ENCODE measurements around the gene TTLL7. TPM values are rescaled to one million over a fixed set of nuclear protein-coding genes. Genes with fewer than 3 reads are reported as not detected.
"Not testable (repeated sequence)": the region's sequence is repeated elsewhere in the genome, so short reads cannot be mapped to it uniquely, and the experiment has no call there.

TTLL7 gene
- total RNA-seq, 2 donors from 2014 or later, result 2.5 to 21.3 TPM

DNA sequence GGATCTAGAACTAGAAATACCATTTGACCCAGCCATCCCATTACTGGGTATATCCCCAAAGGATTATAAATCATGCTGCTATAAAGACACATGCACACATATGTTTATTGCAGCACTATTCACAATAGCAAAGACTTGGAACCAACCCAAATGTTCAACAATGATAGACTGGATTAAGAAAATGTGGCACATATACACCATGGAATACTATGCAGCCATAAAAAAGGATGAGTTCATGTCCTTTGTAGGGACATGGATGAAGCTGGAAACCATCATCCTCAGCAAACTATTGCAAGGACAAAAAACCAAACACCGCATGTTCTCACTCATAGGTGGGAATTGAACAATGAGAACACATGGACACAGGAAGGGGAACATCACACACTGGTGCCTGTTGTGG is 82.8 kb downstream of the TTLL7 start:
- not testable (repeated sequence) for DNase-seq (ENCODE audit: low spot score); H3K36me3 Mint-ChIP-seq; H3K4me3 Mint-ChIP-seq; H3K27ac Mint-ChIP-seq; ATAC-seq; H3K4me1 Mint-ChIP-seq (ENCODE audit: low read depth in 2 of 2); H3K9me3 Mint-ChIP-seq
- H3K27me3 Mint-ChIP-seq, result peaks cover 13 to 15% of the 10 kb centered on the region in 2 donors

DNA sequence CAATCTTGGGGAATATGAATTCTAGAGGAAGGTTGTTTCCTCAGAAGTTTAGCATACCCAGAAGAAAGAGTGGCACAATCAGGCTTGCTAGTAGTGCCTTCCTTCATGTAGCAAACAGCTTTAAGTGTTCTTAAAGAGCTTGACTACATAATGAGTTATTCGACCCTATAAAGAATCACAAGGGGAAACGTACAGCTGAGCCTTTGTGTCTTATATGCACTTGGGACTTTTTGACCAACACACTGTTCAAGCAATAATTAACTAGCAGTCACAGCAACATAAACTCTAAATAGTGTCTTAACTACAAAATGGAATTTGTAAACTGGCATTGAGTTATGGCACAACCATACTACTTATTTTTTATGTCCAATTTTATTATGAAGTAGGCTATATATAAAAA is 86.1 kb downstream of the TTLL7 start:
- ATAC-seq (no peak), DNase-seq (ENCODE audit: low spot score) (no peak)
- peaks cover 14 to 22% of the 10 kb centered on the region in 2 donors for H3K27me3 Mint-ChIP-seq
- H3K27ac Mint-ChIP-seq, result no peak overlapping the region
- H3K36me3 Mint-ChIP-seq, result peaks cover 4% of the 10 kb centered on the region
- H3K4me3 Mint-ChIP-seq, result no peak overlapping the region
- H3K9me3 Mint-ChIP-seq, result no peaks in the 10 kb centered on the region
- H3K4me1 Mint-ChIP-seq (ENCODE audit: low read depth in 2 of 2), result no peaks in the 10 kb centered on the region

DNA sequence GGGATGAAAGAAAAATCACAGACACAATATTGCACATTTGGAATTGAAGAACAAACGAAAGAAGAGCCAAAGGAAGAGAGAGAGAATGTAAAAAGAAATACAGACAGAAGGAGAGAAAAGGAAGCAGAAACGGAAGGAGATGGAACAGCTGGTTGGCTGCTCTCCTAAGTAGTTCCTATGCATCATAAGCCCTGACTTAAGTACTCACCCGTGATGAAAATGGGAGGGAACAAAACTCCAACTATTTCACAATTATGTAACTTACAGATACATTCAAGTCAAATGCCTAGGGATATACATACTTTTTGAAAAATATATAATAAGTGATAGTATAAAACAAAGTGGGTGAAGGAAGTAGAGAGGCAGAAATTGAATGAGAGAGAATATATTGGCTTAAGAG is 88.5 kb downstream of the TTLL7 start:
- Mint-ChIP-seq H3K27ac (no peak overlapping the region), H3K9me3 (no peaks in the 10 kb centered on the region), H3K4me1 (ENCODE audit: low read depth in 2 of 2) (no peaks in the 10 kb centered on the region), H3K27me3 (peaks cover 18 to 22% of the 10 kb centered on the region in 2 donors), H3K4me3 (no peak overlapping the region), H3K36me3 (peaks cover 4% of the 10 kb centered on the region)
- DNase-seq (ENCODE audit: low spot score) (no peak), ATAC-seq (no peak)

GRCh38 chr1:83909687-83910086 is 89.2 kb downstream of the TTLL7 start:
- Mint-ChIP-seq H3K4me3 (no peak overlapping the region), H3K36me3 (no peaks in the 10 kb centered on the region), H3K9me3 (no peaks in the 10 kb centered on the region), H3K27me3 (peaks cover 17% of the 10 kb centered on the region in 2 donors), H3K4me1 (ENCODE audit: low read depth in 2 of 2) (no peaks in the 10 kb centered on the region), H3K27ac (no peak overlapping the region)
- DNase-seq (ENCODE audit: low spot score) (no peak), ATAC-seq (no peak)

- DNase-seq (ENCODE audit: low spot score) (no peak), ATAC-seq (no peak)
- Mint-ChIP-seq H3K9me3 (no peaks in the 10 kb centered on the region), H3K36me3 (no peaks in the 10 kb centered on the region), H3K4me3 (no peak overlapping the region), H3K27ac (no peak overlapping the region), H3K4me1 (ENCODE audit: low read depth in 2 of 2) (no peaks in the 10 kb centered on the region), H3K27me3 (peaks cover 13 to 17% of the 10 kb centered on the region in 2 donors)
Observed at GRCh38 chr1:83905315-83905907, 93.5 kb downstream of the TTLL7 start.

DNA sequence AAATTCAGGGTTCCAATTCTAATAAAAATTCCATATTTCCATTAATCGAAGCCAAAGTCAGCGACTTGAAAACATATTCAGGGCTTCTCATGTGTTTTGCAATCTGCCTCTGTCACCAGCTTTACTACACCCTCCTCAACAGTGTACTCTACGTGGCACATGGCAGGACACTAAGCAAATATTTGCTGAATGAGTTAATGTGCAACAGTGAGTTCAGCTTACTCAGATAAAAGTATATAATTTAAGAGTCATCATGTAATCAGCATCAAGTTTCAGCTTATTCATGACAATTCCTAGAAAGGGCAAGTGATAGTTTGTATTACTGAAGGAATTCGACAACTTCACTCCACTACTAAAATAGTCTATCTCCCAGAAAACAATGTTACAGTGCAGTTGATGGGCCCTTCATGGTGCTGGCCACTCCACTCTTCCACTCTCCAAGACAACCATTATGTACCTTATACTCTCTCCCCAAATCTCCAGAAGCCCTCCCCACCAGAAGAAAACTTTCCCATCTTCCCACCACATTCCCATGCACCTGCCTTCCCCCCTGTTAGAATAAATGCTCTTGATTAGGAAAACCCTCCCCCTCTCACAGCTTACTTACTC is 97.3 kb downstream of the TTLL7 start:
- Mint-ChIP-seq H3K4me3 (no peak overlapping the region), H3K27me3 (peaks cover 7 to 12% of the 10 kb centered on the region in 2 donors), H3K27ac (no peak overlapping the region), H3K9me3 (no peaks in the 10 kb centered on the region), H3K36me3 (no peaks in the 10 kb centered on the region), H3K4me1 (ENCODE audit: low read depth in 2 of 2) (no peaks in the 10 kb centered on the region)
- DNase-seq (ENCODE audit: low spot score) (no peak), ATAC-seq (no peak)

GRCh38 chr1:83900524-83900923 is 98.4 kb downstream of the TTLL7 start:
- Mint-ChIP-seq H3K27ac (no peak overlapping the region), H3K9me3 (no peaks in the 10 kb centered on the region), H3K4me1 (ENCODE audit: low read depth in 2 of 2) (no peaks in the 10 kb centered on the region), H3K4me3 (no peak overlapping the region), H3K27me3 (peaks cover 11 to 24% of the 10 kb centered on the region in 2 donors), H3K36me3 (no peaks in the 10 kb centered on the region)
- ATAC-seq (no peak), DNase-seq (ENCODE audit: low spot score) (no peak)

- DNase-seq (ENCODE audit: low spot score) (no peak), ATAC-seq (no peak)
- Mint-ChIP-seq H3K27ac (no peak overlapping the region), H3K4me1 (ENCODE audit: low read depth in 2 of 2) (no peaks in the 10 kb centered on the region), H3K27me3 (peaks cover 12 to 26% of the 10 kb centered on the region in 2 donors), H3K4me3 (no peak overlapping the region), H3K9me3 (no peaks in the 10 kb centered on the region), H3K36me3 (no peaks in the 10 kb centered on the region)
Observed at GRCh38 chr1:83897516-83897915, 101.4 kb downstream of the TTLL7 start.

GRCh38 chr1:83896299-83896698 is 102.6 kb downstream of the TTLL7 start:
- Mint-ChIP-seq H3K27me3 (peaks cover 5 to 17% of the 10 kb centered on the region in 2 donors), H3K4me3 (no peak overlapping the region), H3K9me3 (no peaks in the 10 kb centered on the region), H3K36me3 (no peaks in the 10 kb centered on the region), H3K27ac (no peak overlapping the region), H3K4me1 (ENCODE audit: low read depth in 2 of 2) (no peaks in the 10 kb centered on the region)
- no peak for ATAC-seq
- DNase-seq (ENCODE audit: low spot score), result no peak

GRCh38 chr1:83889707-83890106 is 109.2 kb downstream of the TTLL7 start:
- no peaks in the 10 kb centered on the region for H3K9me3 Mint-ChIP-seq
- H3K27ac Mint-ChIP-seq, result no peak overlapping the region
- H3K27me3 Mint-ChIP-seq, result peaks cover 9 to 16% of the 10 kb centered on the region in 2 donors
- H3K36me3 Mint-ChIP-seq, result peaks cover 7% of the 10 kb centered on the region
- no peaks in the 10 kb centered on the region for H3K4me1 Mint-ChIP-seq (ENCODE audit: low read depth in 2 of 2)
- no peak for DNase-seq (ENCODE audit: low spot score)
- no peak for ATAC-seq
- H3K4me3 Mint-ChIP-seq, result no peak overlapping the region

- no peaks in the 10 kb centered on the region for H3K9me3 Mint-ChIP-seq
- no peak overlapping the region for H3K4me3 Mint-ChIP-seq
- peaks cover 9 to 16% of the 10 kb centered on the region in 2 donors for H3K27me3 Mint-ChIP-seq
- no peak for ATAC-seq
- H3K27ac Mint-ChIP-seq, result no peak overlapping the region
- peaks cover 7% of the 10 kb centered on the region for H3K36me3 Mint-ChIP-seq
- H3K4me1 Mint-ChIP-seq (ENCODE audit: low read depth in 2 of 2), result no peaks in the 10 kb centered on the region
- DNase-seq (ENCODE audit: low spot score), result no peak
Observed at GRCh38 chr1:83887483-83887882, 111.4 kb downstream of the TTLL7 start.

- ATAC-seq, result no peak
Observed at GRCh38 chr1:83883979-83884378, 115.0 kb downstream of the TTLL7 start.

GRCh38 chr1:83882906-83883305 is 116.0 kb downstream of the TTLL7 start:
- no peak overlapping the region for H3K27ac Mint-ChIP-seq
- H3K27me3 Mint-ChIP-seq, result peaks cover 4 to 12% of the 10 kb centered on the region in 2 donors
- H3K4me3 Mint-ChIP-seq, result no peak overlapping the region
- no peak for DNase-seq (ENCODE audit: low spot score)
- H3K9me3 Mint-ChIP-seq, result no peaks in the 10 kb centered on the region
- no peaks in the 10 kb centered on the region for H3K36me3 Mint-ChIP-seq
- H3K4me1 Mint-ChIP-seq (ENCODE audit: low read depth in 2 of 2), result no peaks in the 10 kb centered on the region
- ATAC-seq, result no peak

More at GRCh38 chr1:83883979-83884378, 115.0 kb downstream of the TTLL7 start:
- H3K36me3 Mint-ChIP-seq, result peaks cover 7% of the 10 kb centered on the region
- no peaks in the 10 kb centered on the region for H3K9me3 Mint-ChIP-seq
- H3K4me3 Mint-ChIP-seq, result no peak overlapping the region
- peaks cover 9 to 21% of the 10 kb centered on the region in 2 donors for H3K27me3 Mint-ChIP-seq
- DNase-seq (ENCODE audit: low spot score), result no peak
- H3K27ac Mint-ChIP-seq, result no peak overlapping the region
- no peaks in the 10 kb centered on the region for H3K4me1 Mint-ChIP-seq (ENCODE audit: low read depth in 2 of 2)

- no peak for DNase-seq (ENCODE audit: low spot score)
- H3K27ac Mint-ChIP-seq, result no peak overlapping the region
- no peak overlapping the region for H3K4me3 Mint-ChIP-seq
- peaks cover 2 to 7% of the 10 kb centered on the region in 2 donors for H3K27me3 Mint-ChIP-seq
- no peak for ATAC-seq
- no peaks in the 10 kb centered on the region for H3K36me3 Mint-ChIP-seq
- H3K9me3 Mint-ChIP-seq, result no peaks in the 10 kb centered on the region
- H3K4me1 Mint-ChIP-seq (ENCODE audit: low read depth in 2 of 2), result no peaks in the 10 kb centered on the region
Observed at GRCh38 chr1:83872515-83872914, 126.4 kb downstream of the TTLL7 start.

DNA sequence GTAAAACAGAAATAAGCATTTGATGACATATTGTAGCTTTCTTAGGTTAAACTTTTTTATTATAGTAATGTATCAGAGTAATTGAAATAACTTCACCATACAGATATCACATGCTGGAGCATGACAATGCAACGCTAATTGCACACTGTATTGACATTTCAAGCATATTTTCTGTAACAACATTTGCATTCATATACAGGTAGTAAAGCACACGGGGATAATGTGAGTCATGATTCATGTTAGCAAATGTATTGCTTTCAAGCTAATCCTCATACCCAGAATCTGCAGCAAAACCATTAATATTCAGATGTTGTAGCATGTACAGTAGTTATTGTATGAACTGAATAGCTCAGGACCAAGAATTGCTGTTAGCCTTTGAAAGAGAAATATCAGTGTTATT is 133.9 kb downstream of the TTLL7 start:
- H3K4me1 Mint-ChIP-seq (ENCODE audit: low read depth in 2 of 2), result peaks cover 2 to 5% of the 10 kb centered on the region in 2 donors
- H3K27me3 Mint-ChIP-seq, result peaks cover 0 to 13% of the 10 kb centered on the region in 2 donors
- H3K27ac Mint-ChIP-seq, result no peak overlapping the region
- H3K4me3 Mint-ChIP-seq, result no peak overlapping the region
- DNase-seq (ENCODE audit: low spot score) (no peak), ATAC-seq (no peak)
- H3K36me3 Mint-ChIP-seq, result no peaks in the 10 kb centered on the region
- no peaks in the 10 kb centered on the region for H3K9me3 Mint-ChIP-seq
